OCI-LY1 (cell line): Measurements from ENCODE around the gene IFT81.

Experiments
- CTCF ChIP-seq: fragments of 200-600 bp; sonication (generic), shearing (Covaris generic); IDR thresholded peaks from 2 replicates; pipeline ENCODE4 v1.5.1; 2017; ENCODE audit warnings: mild to moderate bottlenecking, antibody characterized with exemption, low read length, moderate library complexity, mixed read lengths
- EZH2 ChIP-seq: fragments of 200-600 bp; sonication (generic), shearing (Covaris generic); IDR thresholded peaks from 2 replicates; pipeline ENCODE4 v1.8.0; 2017; ENCODE audit warnings: borderline replicate concordance, mixed run types, mild to moderate bottlenecking, antibody characterized with exemption, low read length, moderate library complexity, mixed read lengths

- TF ChIP-seq CTCF = no peak
- no peak for TF ChIP-seq EZH2
Observed at GRCh38 chr12:110262442-110263388, 138.6 kb downstream of the IFT81 start.
